Mammary epithelial cell (primary cell): ENCODE measurements around the gene NOS2.

Experiments used
- CTCF ChIP-seq, 2 donors: IDR thresholded peaks in 1 of 2; conservative IDR thresholded peaks in 1 of 2; 2 replicates each; pipeline ENCODE4 v1.5.1; 2011 to 2012; ENCODE audit warnings: inconsistent platforms in 2 of 2, low read length in 2 of 2, mild to moderate bottlenecking in 2 of 2, control low read depth in 1 of 2, low read depth in 1 of 2; ENCODE audit not compliant: insufficient read depth in 1 of 2; ENCODE audit errors: extremely low read depth in 1 of 2
- EZH2 ChIP-seq: IDR thresholded peaks from 2 replicates; pipeline ENCODE4 v1.6.1; 2012; ENCODE audit warnings: low read length, inconsistent platforms, borderline replicate concordance

- TF ChIP-seq CTCF (conservative IDR thresholded peaks at IDR 0.05 in 1 of 2, IDR thresholded peaks at IDR 0.05 in 1 of 2; ENCODE audit: extremely low read depth in 1 of 2, insufficient read depth in 1 of 2, low read depth in 1 of 2, low read length in 2 of 2) (no peak), EZH2 (no peak)
Observed at GRCh38 chr17:27776882-27777624, 23.3 kb downstream of the NOS2 start.
